GDM1 (cell line): ENCODE measurements around the gene SNX33.
"Not testable (repeated sequence)": the region's sequence is repeated elsewhere in the genome, so short reads cannot be mapped to it uniquely, and the experiment has no call there.

ENCODE experiments used
- DNase-seq: peaks from one replicate; lab custom pipeline; 2025; lab: John Stamatoyannopoulos, UW

Gene SNX33

DNA sequence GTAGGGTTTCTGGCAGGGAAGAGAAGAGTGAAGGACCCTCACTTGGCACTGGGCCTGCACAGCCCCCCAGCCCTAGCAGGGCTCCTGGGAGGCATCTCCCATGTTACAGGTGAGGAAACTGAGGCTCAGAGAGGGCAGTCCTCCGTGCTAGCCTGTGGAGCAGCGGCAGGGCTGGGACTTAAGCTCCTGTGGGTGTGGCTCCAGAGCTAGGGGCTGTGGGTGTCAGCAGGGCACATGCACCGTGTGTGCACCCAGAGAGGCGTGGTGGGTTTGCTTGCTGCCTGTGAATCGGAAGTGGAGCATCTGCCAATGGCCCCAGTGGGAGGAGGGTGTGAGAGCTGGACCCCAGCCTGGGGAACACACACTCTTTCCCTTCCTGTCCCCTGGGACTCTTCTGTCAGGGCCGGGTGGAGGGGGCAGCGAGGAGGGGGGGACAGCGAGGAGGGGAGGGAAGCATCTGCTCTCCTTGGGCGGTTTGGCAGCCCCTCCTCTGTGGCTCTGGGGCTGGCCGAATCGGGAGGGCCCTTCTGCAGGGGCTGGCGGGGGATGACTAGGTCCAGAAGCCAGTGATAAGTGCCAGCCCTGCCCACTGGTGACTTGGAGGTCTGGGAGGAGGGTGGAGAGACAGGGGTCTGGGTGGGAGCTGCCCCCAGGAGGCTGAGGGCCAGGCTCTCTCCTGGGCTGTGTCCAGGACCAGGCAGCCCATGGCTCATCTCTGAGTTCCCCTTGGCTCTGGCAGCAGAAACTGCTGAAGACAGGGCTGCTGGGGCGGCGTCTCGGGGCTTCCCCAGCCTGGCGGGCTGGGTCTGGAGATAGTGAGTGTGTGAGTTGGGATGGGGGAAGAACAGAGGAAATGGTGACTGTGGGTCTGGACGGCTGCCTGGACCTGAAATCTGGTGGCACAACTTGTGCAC is 52.5 kb downstream of the SNX33 start:
- DNase-seq, result peak; percentile 17

DNA sequence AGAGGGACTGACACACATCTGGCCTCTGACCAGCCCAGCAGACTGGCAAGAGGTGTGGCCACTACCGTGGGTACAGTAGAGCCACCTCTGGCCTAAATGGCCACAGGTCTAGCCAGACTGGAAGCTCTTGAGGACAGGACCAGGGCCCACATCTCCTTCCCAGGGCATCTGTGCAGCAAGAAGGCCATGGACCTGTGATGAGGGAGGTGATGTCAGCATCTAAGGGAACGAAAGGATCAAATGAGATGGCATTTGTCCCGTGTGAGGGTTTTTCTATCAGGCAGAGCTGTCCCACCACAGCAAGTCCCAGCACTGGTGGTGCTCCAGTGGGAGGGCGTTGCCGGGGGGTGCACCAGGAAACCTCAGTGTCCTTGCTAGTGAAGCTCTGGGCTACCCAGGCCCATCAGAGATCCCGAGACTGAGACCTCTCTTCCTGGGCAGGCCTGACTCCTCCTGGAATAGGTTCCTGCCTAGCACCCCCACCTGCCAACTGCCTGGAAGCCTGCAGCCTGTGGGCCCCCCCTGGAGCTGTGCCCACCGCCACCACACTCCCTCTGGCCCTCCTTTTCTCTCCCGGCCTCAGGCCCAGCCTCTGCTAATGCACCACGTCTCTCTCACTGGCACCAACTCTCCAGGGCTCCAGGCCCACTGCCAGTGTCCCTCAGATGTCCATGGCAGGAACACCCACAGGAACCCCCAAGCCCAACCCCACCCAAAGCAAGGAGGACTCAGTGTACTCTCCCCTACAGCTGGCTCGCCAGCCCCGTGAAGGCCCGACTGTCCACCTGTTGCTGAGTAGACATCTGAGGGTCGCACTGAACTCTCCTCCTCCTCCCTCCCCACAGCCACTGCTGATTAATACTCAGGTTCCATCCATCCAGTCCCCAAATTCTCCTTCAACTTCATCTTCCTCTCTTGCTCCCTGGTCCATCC is 53.6 kb downstream of the SNX33 start:
- DNase-seq, result not testable (repeated sequence)

DNA sequence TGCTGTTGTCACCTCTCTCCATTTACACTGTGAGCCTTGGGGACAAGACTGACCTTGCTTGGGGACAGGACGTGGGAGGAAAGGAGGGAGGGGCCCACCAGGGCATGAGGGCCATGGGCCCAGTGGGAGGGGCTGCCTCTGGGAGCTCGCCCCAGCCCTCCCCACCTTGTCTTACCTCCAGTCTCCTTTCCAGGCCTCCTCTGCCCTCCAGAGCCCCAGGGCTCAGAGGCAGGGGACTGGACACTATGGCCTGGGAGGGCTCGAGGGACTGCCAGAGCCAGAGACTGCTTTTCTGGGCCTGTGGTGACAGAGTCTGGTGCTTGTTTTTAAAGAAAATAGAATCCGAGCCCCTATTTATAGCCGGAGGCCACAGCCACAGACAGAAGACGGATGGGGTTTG is 54.7 kb downstream of the SNX33 start:
- no peak for DNase-seq

DNA sequence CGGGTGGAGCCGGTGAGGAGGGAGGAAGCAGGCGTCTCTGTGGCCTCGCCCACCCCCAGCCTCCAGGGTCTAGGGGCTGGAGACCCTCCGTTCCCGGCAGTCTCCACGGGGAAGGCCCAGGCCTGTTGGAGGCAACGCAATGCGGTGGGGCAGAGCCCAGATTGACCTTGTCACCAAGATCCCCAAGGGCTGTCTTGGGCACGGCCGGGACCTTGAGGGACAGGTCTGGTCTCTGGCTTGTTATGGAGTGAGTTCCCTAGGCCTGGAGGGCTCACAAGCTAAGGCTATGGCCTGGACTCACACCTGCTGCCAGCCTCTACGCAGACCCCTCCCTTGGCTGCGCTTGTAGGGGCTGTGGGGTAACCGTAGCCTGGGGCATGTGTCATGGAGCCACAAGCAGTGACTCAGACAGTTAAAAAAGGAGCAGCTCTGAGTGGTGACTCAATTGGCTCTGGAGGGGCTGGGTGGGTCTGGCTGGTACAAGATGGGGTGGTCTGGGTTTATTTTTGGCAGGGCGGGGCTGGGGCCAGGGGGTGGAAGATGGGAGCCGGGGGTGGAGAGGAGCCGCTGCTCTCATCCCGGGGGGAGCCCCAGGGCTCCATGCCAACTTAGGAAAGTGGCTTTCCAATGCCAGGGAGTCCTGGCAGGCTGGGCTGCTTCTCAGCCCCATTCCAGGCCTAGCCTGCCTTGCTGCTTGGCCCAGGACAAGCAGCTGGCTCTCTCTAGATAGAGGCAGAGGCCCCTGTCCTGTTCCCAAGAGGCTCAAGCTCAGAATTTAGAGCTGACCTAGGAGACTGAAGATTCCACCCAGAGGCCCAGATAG is 55.9 kb downstream of the SNX33 start:
- DNase-seq, result not testable (repeated sequence)

DNA sequence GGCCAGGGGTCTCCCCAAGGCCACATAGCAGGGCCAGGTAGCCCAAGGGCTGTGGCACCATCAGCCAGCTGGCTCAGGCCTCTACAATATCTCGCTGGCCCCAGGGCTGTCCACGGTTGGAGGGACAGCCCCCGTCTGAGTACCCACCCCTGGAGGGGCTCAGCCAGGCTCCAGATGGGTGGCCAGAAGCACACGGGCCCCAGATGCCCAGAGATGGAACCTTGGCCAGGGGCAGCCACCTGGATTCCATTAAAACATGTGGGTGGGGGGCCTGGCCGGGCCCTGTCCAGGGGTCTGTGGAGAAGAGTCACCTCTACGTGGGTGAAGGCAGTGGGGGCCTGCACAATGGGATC is 56.5 kb downstream of the SNX33 start:
- no peak for DNase-seq

DNA sequence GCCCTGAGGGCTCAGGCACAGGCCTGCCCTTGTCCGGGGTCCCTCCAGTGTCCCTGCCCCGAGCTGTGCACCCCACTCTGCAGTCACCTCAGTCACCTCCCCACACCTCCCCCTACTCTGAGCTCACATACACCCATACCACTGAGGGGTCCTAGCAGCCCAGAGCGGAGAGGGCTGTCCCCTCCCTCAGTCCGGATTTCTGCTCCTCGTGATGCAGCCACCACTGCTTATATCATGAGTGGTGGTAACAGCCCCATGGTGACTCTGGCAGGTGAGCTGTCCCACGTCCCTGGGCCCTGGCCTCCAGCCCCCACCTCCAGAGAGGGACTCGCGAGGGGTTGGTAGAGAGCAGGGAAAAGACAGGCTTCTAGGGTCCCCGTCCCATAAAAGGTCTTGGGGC is 56.9 kb downstream of the SNX33 start:
- no peak for DNase-seq

DNA sequence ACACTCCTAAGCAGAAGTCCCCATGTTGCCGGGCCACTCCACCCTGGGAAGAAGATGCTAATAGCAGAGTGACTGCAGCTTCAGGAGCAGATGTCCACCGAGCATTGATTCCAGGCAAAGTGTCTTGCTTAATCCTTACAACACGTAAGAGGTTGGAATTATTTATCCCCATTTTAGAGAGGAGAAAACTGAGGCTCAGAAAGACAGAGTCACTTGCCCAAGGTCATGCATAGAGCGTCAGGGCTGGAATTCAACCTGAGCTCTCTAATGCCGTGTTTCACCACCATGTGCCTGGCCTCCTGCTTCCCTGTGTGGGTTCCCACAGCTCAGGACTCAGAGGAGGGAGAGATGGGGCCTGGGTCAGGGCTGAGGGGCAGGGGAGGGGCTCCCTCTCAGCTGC is 57.7 kb downstream of the SNX33 start:
- not testable (repeated sequence) for DNase-seq

DNA sequence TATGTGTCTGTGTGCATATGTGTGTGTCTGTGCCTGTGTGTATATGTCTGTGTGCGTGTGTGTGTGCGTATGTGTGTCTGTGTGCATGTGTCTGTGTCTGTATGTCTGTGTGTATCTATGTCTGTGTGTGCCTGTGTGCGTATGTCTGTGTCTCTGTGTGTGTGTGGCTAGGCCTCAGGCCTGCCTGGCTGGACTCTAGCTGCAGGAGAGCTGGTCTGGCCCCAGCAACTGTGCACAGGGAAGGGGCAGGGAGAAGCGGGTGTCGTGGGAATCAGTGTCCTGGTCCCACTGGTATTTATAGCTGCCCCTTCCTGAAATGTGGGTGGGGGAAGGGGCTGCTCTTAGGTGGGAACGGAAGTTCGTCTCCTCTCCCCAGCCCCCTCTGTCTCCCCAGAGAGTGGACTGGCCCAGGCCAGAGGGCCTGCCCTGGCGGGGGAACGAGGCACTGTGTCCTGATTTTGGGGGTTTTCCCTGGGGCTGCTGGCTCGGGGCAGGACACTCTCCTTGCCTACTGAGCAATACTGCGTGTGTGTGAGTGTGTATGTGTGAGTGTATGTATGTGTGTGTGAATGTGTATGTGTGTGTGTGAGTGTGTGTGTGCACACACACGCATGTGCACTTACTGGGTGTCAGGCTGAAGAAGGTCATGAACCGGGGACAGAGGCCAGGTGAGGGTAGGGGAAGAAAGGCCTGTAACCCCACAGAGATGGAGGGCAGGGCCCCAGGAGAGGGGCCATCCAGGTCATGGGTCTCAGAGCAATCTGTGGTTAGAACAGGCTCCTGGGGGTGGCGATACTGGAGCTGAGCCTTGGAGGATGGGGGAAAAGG is 58.4 kb downstream of the SNX33 start:
- DNase-seq, result no peak

DNA sequence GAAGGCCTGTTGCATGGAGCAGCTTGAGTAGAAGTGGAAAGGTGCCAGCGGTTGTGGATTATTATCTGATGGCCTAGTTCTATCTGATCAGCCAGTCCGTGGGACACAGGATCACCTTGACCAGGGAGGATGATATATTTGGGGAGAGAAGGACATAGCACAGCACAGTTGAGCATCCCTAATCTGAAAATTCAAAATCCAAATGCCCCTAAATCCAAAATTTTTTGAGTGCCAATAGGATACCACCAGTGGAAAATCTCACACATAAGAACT is 58.9 kb downstream of the SNX33 start:
- no peak for DNase-seq

DNA sequence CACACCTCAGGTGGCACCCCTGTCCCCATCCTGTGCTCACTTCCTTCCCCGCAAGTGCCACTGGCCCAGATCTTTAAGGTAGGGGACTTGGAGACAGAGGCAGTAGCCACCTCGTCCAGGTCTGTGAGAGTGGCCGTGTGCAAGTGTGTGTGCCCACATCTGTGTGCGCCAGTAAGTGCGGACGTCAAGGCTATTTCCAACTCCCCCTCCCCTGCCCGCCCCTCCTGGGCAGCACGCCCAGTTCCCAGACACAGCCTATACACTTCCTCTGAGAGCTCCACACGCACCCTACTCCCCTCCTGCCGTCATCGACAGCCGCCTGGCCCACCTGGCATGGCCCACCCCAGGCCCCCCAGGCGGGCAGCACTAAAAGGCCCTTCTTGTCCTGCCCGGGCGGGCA is 61.7 kb downstream of the SNX33 start:
- DNase-seq, result not testable (repeated sequence)

DNA sequence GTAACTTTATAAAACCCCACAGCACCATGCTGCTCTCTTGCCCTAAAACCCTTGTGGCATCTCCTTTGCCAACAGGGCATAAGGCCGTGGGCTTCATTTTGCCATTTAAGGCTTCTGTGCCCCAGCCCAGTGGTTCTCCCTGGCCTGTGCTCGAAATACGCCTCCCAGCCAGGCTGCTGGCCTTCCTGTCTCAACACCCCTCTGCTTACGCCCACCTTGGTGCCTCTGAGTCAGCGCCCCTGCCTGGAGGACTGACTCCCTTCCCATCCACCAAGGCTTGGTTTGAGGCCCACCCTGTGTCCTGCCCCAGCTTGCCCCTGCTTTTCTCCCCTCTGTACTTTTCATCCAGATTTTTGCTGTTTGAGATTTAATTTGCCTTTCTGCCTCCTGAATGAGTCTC is 63.2 kb downstream of the SNX33 start:
- not testable (repeated sequence) for DNase-seq

DNA sequence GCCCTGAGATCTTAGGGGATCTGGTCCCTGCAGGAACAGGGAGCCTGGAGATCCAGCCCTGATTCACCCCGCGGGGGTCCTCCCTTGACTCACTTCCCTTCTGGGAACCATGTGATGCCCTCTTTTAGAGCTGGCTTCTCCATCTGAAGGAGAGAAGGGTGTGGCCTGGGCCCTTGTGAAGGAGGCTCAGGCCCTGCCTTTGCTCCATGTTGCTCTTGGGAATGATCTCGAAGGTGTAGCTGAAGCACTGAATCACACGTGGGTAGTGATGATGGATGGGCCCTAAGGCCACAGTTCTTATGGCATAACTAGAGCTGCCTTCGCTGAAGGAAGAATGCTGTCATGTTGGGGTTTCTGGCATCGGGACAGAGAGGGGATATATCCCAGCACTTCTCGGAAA is 63.8 kb downstream of the SNX33 start:
- not testable (repeated sequence) for DNase-seq
